SU-DHL-6 (cell line): Measurements from ENCODE around the gene PRPSAP1.

Experiments
- H2AFZ ChIP-seq: fragments of 200-600 bp; sonication (generic); 2 replicates; pipeline ENCODE4 v1.6.1; 2014; ENCODE audit warnings: low read depth, mild to moderate bottlenecking, moderate library complexity, mixed read lengths, antibody characterized with exemption, low read length; ENCODE audit not compliant: severe bottlenecking
- H3F3A ChIP-seq: fragments of 200-600 bp; shearing (Covaris generic); 2 replicates; pipeline ENCODE4 v1.6.0; 2016; ENCODE audit warnings: antibody characterized with exemption, mild to moderate bottlenecking; ENCODE audit not compliant: insufficient read depth
- H3K27ac ChIP-seq: fragments of 200-600 bp; sonication (generic); 2 replicates; pipeline ENCODE4 v1.5.1; 2016; ENCODE audit warnings: low read depth, mild to moderate bottlenecking, low read length, moderate library complexity, mixed read lengths
- H3K27me3 ChIP-seq: fragments of 200-600 bp; sonication (generic), shearing (Covaris generic); 2 replicates; pipeline ENCODE4 v1.6.0; 2014; ENCODE audit warnings: mild to moderate bottlenecking, low read length
- H3K36me3 ChIP-seq: fragments of 200-600 bp; sonication (generic); 2 replicates; pipeline ENCODE4 v1.6.1; 2014; ENCODE audit warnings: mild to moderate bottlenecking, low read length, mixed read lengths
- H3K4me2 ChIP-seq: fragments of 300-600, 200-600 bp; shearing (Covaris generic), sonication (generic); 2 replicates; pipeline ENCODE4 v1.6.0; 2014; ENCODE audit warnings: low read length, low read depth, mild to moderate bottlenecking; ENCODE audit not compliant: poor library complexity, severe bottlenecking
- H3K4me3 ChIP-seq: fragments of 200-600 bp; sonication (generic); 2 replicates; pipeline ENCODE4 v1.5.1; 2014; ENCODE audit warnings: antibody characterized with exemption, low read length, mild to moderate bottlenecking, mixed read lengths; ENCODE audit not compliant: insufficient read depth, poor library complexity, severe bottlenecking
- H3K79me2 ChIP-seq: fragments of 200-600 bp; sonication (generic); 2 replicates; pipeline ENCODE4 v1.6.1; 2014; ENCODE audit warnings: mild to moderate bottlenecking, low read length, moderate library complexity; ENCODE audit not compliant: insufficient read depth
- H3K9ac ChIP-seq: fragments of 200-600 bp; sonication (generic); 2 replicates; pipeline ENCODE4 v1.7.0; 2014; ENCODE audit warnings: mild to moderate bottlenecking, low read length
- H3K9me2 ChIP-seq: fragments of 200-600 bp; sonication (generic); replicated peaks from 2 replicates; pipeline ENCODE4 v1.6.1; 2014; ENCODE audit warnings: low read length; ENCODE audit not compliant: insufficient read depth
- H3K9me3 ChIP-seq: fragments of 200-600 bp; sonication (generic); 2 replicates; pipeline ENCODE4 v1.6.1; 2014; ENCODE audit warnings: low read length, mixed read lengths; ENCODE audit not compliant: insufficient read depth
- H4K20me1 ChIP-seq: fragments of 200-600 bp; sonication (generic); 2 replicates; pipeline ENCODE4 v1.6.1; 2014; ENCODE audit warnings: low read depth, mild to moderate bottlenecking, antibody characterized with exemption, low read length, moderate library complexity, mixed read lengths
- EZH2phosphoT487 ChIP-seq: fragments of 200-600 bp; sonication (generic), shearing (Covaris generic); conservative IDR thresholded peaks from 2 replicates; pipeline ENCODE4 v1.6.1; 2018; ENCODE audit warnings: mild to moderate bottlenecking, antibody characterized with exemption, low read length, moderate library complexity, mixed read lengths
- TF ChIP-seq, protein P1 (sequence below): fragments of 200-600 bp; sonication (generic); IDR thresholded peaks from one replicate; pipeline ENCODE4 v1.5.1; 2017; ENCODE audit warnings: antibody characterized with exemption, mild to moderate bottlenecking, low read length, moderate library complexity; ENCODE audit not compliant: insufficient read depth, poor library complexity, severe bottlenecking

PRPSAP1 gene

DNA sequence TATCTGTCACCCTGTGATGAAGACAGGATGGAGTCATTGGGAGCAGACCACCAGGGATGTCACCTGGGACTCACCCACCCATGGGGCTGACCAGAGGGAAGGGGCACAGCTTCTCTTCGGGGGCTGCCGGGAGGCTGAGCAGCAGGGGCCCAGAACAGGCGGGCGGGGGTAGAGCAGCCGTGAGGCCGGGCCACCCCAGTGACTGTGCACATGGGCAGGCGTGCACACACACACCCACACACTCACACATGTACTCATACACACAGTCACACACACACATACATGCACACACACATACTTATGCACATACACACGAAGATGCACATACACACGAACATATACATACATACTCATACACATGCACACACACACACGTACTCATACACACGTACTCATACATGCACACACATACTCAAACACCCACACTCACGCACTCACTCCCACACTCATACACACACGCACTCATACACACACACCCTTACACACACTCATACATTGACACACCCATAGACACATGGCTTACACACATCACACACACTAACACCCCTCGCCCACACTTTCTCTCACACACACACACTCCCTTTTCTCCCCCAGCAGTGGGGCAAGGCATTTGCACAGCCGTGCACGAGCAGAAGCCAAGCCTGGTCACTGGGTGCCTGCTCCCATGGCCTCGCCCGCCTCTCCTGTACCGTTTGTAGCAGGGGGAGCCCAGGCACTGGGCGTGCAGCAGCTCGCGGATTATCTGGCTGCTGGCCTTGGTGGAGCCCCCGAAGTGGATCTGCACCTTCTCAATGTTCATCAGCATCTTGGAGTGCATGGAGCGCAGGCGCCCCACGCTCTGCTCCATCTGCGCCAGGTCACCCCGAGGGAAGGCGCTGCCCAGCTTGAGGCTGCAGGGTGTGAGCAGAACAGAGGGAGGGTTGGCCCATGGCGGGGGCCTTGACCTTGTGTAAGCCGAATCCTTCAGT is 76.1 kb downstream of the PRPSAP1 start:
- no peak overlapping the region for H3K27ac ChIP-seq
- no peak overlapping the region for H2AFZ ChIP-seq
- peaks cover 12% of the 10 kb centered on the region for H3F3A ChIP-seq
- H3K9me3 ChIP-seq = no peaks in the 10 kb centered on the region
- no peak overlapping the region for H3K4me3 ChIP-seq
- no peaks in the 10 kb centered on the region for H3K9me2 ChIP-seq
- H3K9ac ChIP-seq = no peak overlapping the region
- no peak overlapping the region for H3K4me2 ChIP-seq
- TF ChIP-seq EZH2phosphoT487 = no peak
- TF ChIP-seq, protein P1, sequence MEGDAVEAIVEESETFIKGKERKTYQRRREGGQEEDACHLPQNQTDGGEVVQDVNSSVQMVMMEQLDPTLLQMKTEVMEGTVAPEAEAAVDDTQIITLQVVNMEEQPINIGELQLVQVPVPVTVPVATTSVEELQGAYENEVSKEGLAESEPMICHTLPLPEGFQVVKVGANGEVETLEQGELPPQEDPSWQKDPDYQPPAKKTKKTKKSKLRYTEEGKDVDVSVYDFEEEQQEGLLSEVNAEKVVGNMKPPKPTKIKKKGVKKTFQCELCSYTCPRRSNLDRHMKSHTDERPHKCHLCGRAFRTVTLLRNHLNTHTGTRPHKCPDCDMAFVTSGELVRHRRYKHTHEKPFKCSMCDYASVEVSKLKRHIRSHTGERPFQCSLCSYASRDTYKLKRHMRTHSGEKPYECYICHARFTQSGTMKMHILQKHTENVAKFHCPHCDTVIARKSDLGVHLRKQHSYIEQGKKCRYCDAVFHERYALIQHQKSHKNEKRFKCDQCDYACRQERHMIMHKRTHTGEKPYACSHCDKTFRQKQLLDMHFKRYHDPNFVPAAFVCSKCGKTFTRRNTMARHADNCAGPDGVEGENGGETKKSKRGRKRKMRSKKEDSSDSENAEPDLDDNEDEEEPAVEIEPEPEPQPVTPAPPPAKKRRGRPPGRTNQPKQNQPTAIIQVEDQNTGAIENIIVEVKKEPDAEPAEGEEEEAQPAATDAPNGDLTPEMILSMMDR = no peak
- H3K36me3 ChIP-seq = no peaks in the 10 kb centered on the region
- no peaks in the 10 kb centered on the region for H4K20me1 ChIP-seq
- H3K79me2 ChIP-seq = no peaks in the 10 kb centered on the region
- H3K27me3 ChIP-seq = no peaks in the 10 kb centered on the region

DNA sequence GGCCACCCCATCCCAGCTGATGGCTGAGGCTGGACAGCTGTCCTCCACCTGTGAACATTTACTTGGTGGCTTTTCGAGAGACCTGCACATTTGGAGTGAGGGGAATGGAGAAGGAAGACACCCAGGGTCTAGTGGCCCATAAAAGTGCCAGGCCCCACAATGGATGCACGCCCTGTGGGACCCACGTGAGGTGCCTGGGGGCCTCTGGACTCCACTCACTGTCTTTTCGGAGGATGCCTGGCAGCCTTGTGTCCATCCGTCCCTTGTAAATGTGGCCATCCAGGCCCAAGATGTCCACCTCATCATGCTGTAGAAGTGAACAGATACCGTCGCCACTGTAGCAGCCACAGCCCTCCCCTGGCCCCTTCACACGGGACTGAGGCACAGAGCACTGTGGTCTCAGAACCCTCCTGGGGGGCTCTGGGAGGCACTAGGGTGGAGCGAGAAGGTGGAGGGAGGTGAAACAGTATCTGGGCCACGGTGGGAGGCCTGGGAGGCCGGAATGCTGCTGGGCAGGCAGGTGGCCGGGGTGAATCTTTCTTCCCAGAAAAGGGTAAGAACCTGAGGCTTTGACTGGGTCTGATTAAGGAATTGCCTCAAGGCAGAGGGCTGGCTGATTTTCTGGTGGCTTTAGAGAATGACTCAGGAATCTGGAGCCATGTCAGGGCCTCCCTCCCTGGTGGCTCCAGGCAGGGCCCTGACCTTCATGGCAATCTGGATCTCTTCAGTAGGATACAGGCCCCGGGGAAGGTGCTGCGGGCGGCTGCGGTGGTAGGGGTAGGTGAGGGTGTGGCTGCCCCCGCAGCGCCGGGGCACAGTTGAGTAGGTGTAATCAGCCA is 77.0 kb downstream of the PRPSAP1 start:
- H3K27ac ChIP-seq = peak overlapping the region; percentile 98
- H4K20me1 ChIP-seq = no peaks in the 10 kb centered on the region
- TF ChIP-seq EZH2phosphoT487 = no peak
- TF ChIP-seq, protein P1 = no peak
- H3K36me3 ChIP-seq = no peaks in the 10 kb centered on the region
- H3K79me2 ChIP-seq = no peaks in the 10 kb centered on the region
- no peaks in the 10 kb centered on the region for H3K27me3 ChIP-seq
- H2AFZ ChIP-seq = no peak overlapping the region
- no peak overlapping the region for H3K4me3 ChIP-seq
- H3K9me3 ChIP-seq = no peaks in the 10 kb centered on the region
- peaks cover 17% of the 10 kb centered on the region for H3F3A ChIP-seq
- peak overlapping the region; percentile 13; the same call in 1 of the 2 replicates for H3K9ac ChIP-seq
- H3K4me2 ChIP-seq = peak overlapping the region; percentile 19
- no peaks in the 10 kb centered on the region for H3K9me2 ChIP-seq

DNA sequence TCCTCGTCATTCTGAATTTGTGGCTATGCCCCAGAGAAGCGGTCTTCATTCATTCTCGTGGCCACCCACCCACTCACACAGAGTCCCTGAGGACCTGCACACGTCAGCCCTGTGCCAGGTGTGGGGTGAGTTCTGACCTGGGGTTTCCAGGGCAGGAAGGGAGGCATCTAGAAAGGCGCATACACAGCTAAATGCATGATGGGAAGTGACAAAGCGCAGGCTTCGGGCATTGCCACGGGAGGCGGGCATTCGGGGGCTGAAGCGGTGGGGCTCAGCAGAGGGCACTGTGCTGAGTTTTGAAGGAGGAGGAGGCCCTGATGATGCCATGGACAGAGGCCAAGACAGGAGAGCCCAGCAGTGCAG is 77.7 kb downstream of the PRPSAP1 start:
- H3K9ac ChIP-seq = peak overlapping the region; percentile 13; the same call in 1 of the 2 replicates
- H3K79me2 ChIP-seq = no peaks in the 10 kb centered on the region
- peaks cover 24% of the 10 kb centered on the region for H3F3A ChIP-seq
- H3K27me3 ChIP-seq = no peaks in the 10 kb centered on the region
- H3K27ac ChIP-seq = peak overlapping the region; percentile 98
- H3K4me3 ChIP-seq = no peak overlapping the region
- no peaks in the 10 kb centered on the region for H3K36me3 ChIP-seq
- H3K4me2 ChIP-seq = peak overlapping the region; percentile 19
- H3K9me3 ChIP-seq = no peaks in the 10 kb centered on the region
- TF ChIP-seq, protein P1 = no peak
- TF ChIP-seq EZH2phosphoT487 = no peak
- H4K20me1 ChIP-seq = no peaks in the 10 kb centered on the region
- H3K9me2 ChIP-seq = no peaks in the 10 kb centered on the region
- no peak overlapping the region for H2AFZ ChIP-seq
